ENCODE results near the gene TMEM167B.

DNA sequence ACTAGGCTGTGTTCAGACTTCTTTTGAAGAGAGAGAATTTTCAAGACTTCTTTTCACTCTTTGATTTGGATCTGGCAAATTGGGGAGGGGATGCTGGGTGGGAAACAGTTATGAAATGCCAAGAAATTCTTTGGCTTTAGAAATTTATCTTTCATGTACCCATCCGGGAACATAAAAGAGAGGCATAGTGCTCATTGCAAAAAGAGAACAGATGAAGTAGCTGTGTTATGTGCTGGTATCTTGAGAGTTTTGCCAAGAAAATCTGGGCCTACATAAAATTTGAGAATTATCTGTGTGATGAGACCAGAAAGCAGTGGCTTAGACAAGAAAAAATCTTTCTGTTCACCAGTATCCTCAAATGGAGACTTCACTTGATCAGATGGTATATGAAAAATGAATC, 4.3 kb downstream of the TMEM167B start:
- TF ChIP-seq, protein P1, sequence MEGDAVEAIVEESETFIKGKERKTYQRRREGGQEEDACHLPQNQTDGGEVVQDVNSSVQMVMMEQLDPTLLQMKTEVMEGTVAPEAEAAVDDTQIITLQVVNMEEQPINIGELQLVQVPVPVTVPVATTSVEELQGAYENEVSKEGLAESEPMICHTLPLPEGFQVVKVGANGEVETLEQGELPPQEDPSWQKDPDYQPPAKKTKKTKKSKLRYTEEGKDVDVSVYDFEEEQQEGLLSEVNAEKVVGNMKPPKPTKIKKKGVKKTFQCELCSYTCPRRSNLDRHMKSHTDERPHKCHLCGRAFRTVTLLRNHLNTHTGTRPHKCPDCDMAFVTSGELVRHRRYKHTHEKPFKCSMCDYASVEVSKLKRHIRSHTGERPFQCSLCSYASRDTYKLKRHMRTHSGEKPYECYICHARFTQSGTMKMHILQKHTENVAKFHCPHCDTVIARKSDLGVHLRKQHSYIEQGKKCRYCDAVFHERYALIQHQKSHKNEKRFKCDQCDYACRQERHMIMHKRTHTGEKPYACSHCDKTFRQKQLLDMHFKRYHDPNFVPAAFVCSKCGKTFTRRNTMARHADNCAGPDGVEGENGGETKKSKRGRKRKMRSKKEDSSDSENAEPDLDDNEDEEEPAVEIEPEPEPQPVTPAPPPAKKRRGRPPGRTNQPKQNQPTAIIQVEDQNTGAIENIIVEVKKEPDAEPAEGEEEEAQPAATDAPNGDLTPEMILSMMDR (IDR thresholded peaks at IDR 0.05; ENCODE audit: insufficient read depth, low read length, poor library complexity, severe bottlenecking): no peak
- TF ChIP-seq EZH2phosphoT487 (conservative IDR thresholded peaks at IDR 0.05; ENCODE audit: low read length): no peak

All from SU-DHL-6 (cell line).